Stimulated activated CD4-positive, alpha-beta T cell treated with anti-CD3 and anti-CD28 coated beads, TNF-alpha, amount 100 ng/mL, for 24 hours (primary cell): ENCODE data around the gene IRGC.
A peak's percentile ranks its signal among the peaks of the same experiment; 100 is the strongest.
"Not testable (repeated sequence)": the region's sequence is repeated elsewhere in the genome, so short reads cannot be mapped to it uniquely, and the experiment has no call there.

Experiments used
- DNase-seq, 3 experiments: peaks; one replicate each; pipeline ENCODE4 v3.0.0-alpha.2; 2020; ENCODE audit warnings: low read depth in 3 of 3

The IRGC gene

DNA sequence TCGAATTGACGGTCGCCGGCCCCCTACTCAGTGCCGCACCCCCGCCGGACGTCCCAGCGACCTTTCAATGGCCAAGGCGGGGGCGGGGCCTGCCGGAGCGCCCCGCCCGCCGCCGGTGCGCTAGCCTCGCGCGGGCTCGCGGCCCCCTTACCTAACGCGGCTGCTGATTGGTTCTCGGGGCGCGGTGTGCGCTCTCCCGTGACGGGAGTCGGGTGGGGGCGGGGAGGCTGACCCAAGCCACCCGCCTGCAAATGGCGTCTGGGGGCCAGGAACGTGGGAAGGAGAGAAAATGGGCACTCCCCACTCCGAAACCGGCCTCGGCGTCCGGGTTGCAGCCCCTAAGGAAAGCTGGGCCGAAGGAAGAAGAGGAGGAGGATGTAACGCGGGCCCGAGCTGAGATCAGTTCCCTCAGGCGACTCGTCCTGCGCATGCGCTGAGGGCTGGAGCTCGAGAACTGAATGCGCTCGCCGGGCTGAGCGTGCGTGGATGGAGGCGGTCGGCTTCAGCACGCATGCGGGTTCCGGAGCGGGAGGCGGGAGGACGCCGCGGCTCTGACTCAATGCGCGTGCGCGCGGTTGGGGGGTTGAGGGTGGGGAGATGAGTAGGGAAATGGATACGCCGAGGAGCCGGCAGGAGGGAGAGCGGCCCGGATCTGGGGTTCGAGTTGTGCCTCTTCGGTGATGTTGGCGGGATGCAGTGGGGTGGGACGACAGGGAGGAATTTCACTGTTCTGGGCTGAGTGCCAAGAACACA is 38.8 kb downstream of the IRGC start, which contains the start of gene SMG9:
Gene SMG9 (minus strand): TSS at position 460 of the 753 bp plus-strand sequence. CDS start 4,221 bp downstream, outside the sequence.
- peak; percentile 96 to 98 (median 96) for DNase-seq

DNA sequence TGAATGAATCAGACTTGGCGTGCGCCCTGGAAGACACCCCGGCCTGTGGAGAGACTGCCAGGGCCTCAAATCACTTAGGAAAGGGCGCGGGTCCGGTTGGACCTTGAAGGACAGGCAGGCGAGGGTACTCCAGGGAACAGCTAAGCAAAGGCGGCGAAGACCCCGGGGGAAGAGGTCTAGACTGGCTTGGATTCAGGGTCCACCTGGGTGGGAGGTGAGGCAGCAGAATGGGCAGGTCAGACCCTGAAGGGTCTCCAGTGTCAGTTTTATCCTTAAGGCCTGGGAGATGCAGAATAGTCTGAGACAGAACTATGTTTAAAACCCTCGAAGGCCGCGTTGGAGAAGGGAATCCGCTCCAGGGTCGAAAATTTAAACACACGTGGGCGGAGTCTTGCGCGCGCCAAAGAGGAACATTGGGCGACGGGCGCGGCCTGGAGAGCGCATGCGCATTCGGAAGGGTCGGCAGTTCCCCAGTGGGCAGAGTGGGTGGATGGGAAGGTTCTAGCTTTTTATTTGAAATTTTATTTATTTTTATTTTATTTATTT is 39.5 kb downstream of the IRGC start:
- DNase-seq, result peak; percentile 59 to 85 (median 66)

DNA sequence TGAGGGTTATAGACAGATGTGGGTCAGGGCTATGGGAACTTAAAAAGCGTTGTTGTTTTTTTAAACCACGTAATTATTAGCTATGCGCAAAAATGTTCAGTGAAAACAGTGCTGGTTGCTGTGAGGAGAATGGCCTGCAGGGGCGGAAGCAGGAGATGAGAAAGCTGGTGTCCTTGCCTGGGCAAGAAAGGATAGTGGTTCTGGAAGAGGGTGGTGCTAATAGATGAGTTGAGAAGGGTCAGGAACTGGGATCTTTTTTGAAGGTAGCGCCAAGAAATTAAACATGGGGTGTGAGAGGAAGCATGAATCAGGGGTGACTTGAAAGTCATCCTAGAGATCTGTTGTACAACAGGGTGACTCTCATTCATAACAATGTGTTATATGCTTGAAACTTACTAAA is 43.6 kb downstream of the IRGC start:
- no peak for DNase-seq

DNA sequence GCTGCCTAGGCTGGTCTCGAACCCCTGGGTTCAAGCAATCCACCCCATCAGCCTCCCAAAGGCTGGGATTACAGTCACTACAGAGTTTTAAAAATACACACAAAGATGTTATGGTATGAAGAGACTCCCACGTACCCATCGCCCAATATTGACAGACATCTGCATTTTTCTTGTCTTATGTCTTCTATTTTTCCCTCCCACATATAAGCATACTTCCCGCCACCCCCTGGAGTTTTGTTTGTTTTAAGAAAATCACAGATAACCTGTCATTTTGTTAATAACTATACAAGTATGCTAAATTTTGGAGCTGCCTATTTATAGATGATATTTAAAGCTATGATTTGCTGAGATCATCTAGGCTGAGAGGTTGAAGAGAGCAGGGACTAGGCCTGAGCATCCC is 45.1 kb downstream of the IRGC start:
- no peak for DNase-seq

DNA sequence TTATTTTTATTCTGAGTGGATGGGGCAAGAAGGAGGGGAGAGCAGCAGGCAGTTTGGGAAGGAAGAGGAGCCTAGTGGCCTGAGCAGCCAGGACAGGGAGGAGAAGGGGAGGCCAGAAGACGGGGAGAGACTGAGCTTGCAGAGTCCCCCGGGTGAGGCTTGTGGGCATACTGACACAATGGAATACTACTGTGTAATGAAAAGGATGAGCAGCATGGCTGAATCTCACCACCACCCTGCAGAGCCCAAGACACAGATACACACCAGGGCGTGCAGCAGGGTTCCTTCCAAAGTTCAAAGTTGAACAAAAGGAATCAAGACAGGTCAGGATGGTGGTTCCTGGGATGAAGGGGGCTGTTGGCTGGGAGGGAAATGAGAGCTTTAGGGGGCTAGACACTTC is 46.9 kb downstream of the IRGC start:
- DNase-seq, result no peak

DNA sequence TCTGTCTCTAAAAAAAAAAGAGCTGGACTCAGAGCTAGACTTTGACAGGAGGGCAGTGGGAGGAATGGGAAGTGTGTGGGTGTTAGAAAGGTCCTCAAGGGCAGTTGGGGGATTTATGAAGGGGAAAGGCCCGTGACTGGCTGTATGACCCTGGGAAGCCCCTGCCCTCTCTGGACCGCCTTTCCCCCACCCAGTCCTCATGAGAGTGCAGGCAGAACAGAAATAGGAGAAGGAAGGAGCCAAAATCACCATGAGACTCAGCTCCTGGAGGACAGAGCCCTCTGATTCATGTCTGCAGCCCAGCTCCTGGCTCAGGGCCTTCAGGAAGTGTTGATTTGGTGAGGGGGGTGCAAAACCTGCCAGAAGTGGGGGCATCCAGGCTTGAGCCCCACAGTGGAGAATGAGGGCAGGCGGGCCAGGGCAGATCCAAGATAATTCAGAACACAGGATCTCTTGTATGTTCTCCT is 47.6 kb downstream of the IRGC start:
- no peak for DNase-seq

DNA sequence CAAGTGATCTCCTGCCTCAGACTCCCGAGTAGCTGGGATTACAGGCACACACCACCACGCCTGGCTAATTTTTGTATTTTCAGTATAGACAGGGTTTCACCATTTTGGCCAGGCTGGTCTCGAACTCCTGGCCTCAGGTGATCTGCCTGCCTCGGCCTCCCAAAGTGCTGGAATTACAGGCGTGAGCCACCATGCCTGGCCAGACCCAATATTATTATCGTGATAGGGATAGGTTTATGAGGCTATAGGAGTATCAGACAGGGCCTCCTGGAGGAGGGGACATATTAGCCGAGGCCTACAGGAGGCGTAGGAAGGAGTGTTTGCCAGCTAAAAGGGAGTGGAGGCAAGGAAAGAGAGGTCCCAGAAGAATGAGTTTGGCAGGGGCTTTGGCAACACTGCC is 48.8 kb downstream of the IRGC start:
- DNase-seq, result not testable (repeated sequence)

DNA sequence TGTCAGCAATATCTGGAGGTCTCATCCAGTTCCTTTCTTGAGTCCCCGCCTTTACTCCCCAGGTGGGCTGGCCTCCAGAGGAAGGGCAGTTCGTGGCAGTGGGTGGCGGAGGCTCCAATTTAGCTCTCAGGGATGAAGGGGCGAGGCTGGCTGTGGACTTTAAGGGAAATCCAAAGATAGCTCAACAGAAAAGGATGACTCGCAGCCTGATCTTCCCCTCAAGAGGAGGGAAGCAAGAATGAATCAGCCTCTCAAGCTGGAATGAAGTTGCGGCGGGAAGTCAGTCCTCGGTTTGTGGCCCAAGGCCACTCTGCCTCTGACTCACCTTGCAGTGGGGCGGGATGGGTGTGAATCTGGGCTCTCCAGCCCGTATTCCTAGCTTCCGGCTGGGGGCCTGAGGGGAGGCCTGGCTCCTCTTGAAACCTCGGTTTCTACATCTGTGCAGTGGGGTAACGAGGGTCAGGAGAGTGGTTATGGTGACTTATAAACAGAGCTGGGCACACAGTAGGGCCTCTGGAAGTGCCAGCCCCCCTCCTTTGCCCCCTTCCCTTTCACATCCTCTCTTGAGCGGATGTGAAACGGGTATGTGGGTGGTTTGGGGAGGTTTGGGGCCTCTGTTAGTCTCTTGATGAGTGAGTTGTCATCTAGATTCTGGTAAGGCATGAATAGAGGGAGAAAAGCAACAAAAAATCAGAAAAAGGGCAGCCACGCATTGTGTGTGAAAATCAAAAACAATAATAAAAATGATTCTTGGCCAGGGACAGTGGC is 49.4 kb downstream of the IRGC start:
- DNase-seq, result peak; percentile 55 to 88 (median 69)

DNA sequence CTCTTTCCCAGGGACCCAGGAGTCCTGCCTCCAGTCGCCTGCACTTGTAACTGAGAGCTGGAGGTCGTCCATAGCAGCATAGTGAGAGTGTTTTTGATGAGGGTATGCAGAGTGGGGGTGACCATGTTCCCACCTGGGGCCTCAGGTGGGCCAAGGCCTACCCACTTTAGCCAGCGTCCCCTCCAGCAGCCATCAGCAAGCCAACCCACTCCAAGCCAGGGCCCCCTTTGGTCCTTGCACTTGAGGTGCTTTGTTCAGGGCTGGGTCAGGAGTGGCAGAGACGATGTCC is 50.8 kb downstream of the IRGC start:
- no peak for DNase-seq

DNA sequence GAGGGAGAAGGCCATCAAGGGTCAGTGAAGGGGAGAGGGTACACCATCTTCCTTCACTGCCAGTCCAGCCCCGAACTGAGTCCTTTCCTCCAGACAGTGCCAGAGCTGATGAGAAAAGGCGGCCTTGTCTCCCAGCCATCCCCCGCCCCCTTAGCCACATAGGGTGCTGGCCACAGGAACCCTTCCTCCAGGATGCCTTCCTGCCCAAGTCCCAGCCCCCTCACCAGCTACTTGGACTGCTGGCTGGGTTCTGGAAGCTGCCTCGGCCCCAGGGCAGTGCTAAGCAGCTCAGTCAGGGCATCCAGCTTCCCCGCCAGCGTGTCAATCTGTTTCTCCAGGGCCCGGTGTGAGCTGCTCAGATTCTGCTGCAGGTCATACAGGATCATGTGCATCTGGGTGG is 51.4 kb downstream of the IRGC start:
- DNase-seq, result no peak

DNA sequence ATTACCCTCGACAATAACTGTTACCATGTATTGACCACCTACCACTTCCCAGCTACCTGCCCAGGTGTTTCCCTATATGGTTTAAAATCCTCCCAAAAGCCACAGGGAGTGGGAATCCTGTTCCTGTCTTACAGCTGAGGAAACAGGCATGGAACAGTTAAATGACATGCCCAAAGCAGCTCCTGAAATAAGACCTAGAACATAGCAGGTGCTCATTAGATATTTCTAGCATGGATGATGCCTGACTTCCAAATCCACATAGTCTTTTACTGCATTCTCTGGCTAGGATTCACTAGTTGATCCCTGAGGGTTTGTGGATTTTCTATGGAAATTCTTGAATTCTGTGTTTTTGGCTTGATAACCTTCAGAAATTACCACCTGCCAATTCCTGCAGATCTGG is 51.9 kb downstream of the IRGC start:
- no peak for DNase-seq

DNA sequence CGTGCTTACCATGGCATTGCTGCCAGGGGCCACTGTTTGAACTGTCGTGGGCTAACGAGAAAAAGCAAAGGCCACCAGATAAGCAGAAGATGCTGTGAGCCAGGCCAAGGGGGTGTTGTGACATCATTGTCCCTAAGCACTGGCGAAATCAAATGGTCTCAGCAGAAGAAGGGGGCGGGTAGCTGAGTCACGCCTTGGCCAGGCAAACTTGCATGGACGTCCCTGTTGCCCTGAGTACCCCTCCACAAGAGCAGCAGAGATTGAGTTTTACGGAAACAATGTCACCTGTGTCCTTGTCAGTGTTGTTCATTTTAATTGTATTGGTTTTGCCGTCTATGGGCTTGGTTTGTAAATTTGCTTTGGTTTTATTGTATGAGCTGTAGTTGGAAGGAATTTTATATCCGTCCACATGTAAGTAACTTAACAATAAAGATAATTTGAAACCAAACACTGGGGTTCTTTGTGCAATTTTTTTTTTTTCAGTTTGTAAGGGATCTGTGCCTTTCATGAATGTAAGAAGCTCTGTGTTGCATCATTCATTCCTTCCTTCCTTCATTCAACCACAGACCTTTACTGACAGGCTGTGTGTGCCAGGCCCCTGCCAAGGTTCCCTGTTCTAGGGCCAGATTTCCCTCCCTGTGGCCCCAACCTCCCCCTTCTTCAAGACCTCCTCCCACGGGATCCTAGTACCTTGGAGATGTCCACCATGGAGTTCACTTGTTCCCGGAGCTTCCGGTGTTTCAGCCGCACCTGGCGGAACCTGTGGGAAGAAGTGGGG is 52.6 kb downstream of the IRGC start:
- DNase-seq, result no peak

DNA sequence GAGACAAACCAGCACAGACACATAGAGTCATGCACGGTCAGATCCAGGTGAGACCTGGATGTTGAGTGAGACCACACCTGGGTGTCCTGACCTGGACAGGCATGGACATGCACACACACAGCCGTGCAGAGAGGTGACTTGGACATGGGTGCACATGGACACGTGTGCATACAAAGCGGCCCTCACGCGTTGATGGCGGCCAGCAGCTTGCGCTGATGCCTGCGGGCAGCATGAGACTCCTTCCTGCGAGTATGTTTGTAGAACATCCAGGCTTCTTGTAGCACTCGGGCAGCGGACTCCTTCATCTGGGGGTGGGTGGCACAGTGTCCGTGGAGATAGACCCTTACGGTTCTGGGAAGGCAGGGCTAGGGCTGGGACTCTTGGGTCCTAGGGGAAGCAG is 53.4 kb downstream of the IRGC start:
- no peak for DNase-seq
